Smooth muscle cell (in vitro differentiated cells): ENCODE measurements around the gene FOXI1. TPM values are rescaled to one million over a fixed set of nuclear protein-coding genes. Genes with fewer than 3 reads are reported as not detected.

ENCODE experiments used
- DNase-seq: peaks from one replicate; lab custom pipeline; 2025; ENCODE audit not compliant: unreplicated experiment; lab: John Stamatoyannopoulos, UW
- H2AFZ ChIP-seq: fragments of 200-600 bp; sonication (generic); 2 replicates; pipeline ENCODE4 v1.6.0; 2016; ENCODE audit warnings: antibody characterized with exemption, low read depth, mild to moderate bottlenecking
- H3F3A ChIP-seq: fragments of 200-600 bp; sonication (generic); 2 replicates; pipeline ENCODE4 v1.6.0; 2017; ENCODE audit warnings: antibody characterized with exemption, low read depth
- H3K27ac ChIP-seq: fragments of 200-600 bp; sonication (generic); 2 replicates; pipeline ENCODE4 v1.5.1; 2016; ENCODE audit warnings: low read depth, mild to moderate bottlenecking
- H3K27me3 ChIP-seq: fragments of 200-600 bp; sonication (generic); 2 replicates; pipeline ENCODE4 v1.6.1; 2016; ENCODE audit warnings: low read depth, mild to moderate bottlenecking
- H3K36me3 ChIP-seq: fragments of 200-600 bp; sonication (generic); 2 replicates; pipeline ENCODE4 v1.5.1; 2016; ENCODE audit warnings: low read depth
- H3K4me1 ChIP-seq: fragments of 200-600 bp; sonication (generic); 2 replicates; pipeline ENCODE4 v1.5.1; 2016; ENCODE audit warnings: low read depth
- H3K4me2 ChIP-seq: fragments of 200-600 bp; sonication (generic); 2 replicates; pipeline ENCODE4 v1.6.0; 2016; ENCODE audit warnings: mild to moderate bottlenecking
- H3K4me3 ChIP-seq: fragments of 200-600 bp; sonication (generic); 2 replicates; pipeline ENCODE4 v1.5.1; 2016; ENCODE audit warnings: mild to moderate bottlenecking
- H3K79me2 ChIP-seq: fragments of 200-600 bp; sonication (generic); 2 replicates; pipeline ENCODE4 v1.6.0; 2016; ENCODE audit warnings: low read depth, mild to moderate bottlenecking
- H3K9ac ChIP-seq: fragments of 200-600 bp; sonication (generic); 2 replicates; pipeline ENCODE4 v1.6.0; 2016; ENCODE audit warnings: low read depth
- H3K9me3 ChIP-seq: fragments of 200-600 bp; sonication (generic); replicated peaks from 2 replicates; pipeline ENCODE4 v1.5.1; 2016; ENCODE audit warnings: low read depth
- H4K20me1 ChIP-seq: fragments of 200-600 bp; sonication (generic); 2 replicates; pipeline ENCODE4 v1.6.0; 2016; ENCODE audit warnings: low read depth
- WGBS: methylation state at CpG from one replicate; pipeline ENCODE4 v1.1.7; 2016; ENCODE audit warnings: low lambda C conversion rate; 5-methylcytosine and 5-hydroxymethylcytosine counted together
- polyA plus RNA-seq: library from polyadenylated mRNA; unstranded; fragments of >200 nt; fragmentation: Nextera tagmentation; extraction: Ambion mirVana; gene quantifications from 2 replicates; pipeline ENCODE4 v1.2.1, GENCODE V29; 2016
- total RNA-seq: library from RNA; depleted of rRNA; stranded (reverse); fragments of >200 nt; gene quantifications from 2 replicates; pipeline ENCODE4 v1.2.3, GENCODE V29; 2014
- TF ChIP-seq, protein P1 (sequence below): fragments of 200-600 bp; sonication (generic); IDR thresholded peaks from 2 replicates; pipeline ENCODE4 v1.5.1; 2017; ENCODE audit warnings: borderline replicate concordance, mild to moderate bottlenecking, antibody characterized with exemption; ENCODE audit not compliant: insufficient read depth, poor library complexity, severe bottlenecking

Gene FOXI1
- total and polyA plus RNA-seq, 2 experiments from 2014 or later: not detected

DNA sequence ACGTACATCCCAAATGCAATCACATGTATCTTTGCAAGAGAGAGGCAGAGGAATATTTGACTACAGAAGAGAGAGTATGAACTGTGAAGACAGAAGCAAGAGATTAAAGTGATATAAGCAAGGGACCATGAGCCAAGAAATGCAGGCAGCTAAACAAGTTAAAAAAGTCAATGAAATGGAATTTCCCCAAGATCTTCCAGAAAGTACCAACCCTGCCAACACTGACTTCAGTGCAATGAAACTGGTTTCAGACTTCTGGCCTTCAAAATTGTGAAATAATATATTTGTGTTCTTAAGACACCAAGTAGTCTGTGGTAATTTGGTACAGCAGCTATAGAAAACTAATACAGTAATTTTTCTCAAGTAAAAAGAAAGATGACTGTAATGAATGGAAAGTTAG is 20.9 kb downstream of the FOXI1 start:
- Histone ChIP-seq H3K4me2 (no peak overlapping the region), H3K4me1 (no peaks in the 10 kb centered on the region), H3K79me2 (no peaks in the 10 kb centered on the region), H3K27me3 (no peaks in the 10 kb centered on the region), H3K9me3 (peaks cover 6% of the 10 kb centered on the region), H4K20me1 (no peaks in the 10 kb centered on the region), H3K27ac (no peak overlapping the region), H2AFZ (no peak overlapping the region), H3F3A (no peaks in the 10 kb centered on the region), H3K4me3 (no peak overlapping the region), H3K36me3 (no peaks in the 10 kb centered on the region), H3K9ac (no peak overlapping the region)
- WGBS: 81% methylated on average over 1 of the region's 1 CpG
- DNase-seq: no peak
- TF ChIP-seq, protein P1, sequence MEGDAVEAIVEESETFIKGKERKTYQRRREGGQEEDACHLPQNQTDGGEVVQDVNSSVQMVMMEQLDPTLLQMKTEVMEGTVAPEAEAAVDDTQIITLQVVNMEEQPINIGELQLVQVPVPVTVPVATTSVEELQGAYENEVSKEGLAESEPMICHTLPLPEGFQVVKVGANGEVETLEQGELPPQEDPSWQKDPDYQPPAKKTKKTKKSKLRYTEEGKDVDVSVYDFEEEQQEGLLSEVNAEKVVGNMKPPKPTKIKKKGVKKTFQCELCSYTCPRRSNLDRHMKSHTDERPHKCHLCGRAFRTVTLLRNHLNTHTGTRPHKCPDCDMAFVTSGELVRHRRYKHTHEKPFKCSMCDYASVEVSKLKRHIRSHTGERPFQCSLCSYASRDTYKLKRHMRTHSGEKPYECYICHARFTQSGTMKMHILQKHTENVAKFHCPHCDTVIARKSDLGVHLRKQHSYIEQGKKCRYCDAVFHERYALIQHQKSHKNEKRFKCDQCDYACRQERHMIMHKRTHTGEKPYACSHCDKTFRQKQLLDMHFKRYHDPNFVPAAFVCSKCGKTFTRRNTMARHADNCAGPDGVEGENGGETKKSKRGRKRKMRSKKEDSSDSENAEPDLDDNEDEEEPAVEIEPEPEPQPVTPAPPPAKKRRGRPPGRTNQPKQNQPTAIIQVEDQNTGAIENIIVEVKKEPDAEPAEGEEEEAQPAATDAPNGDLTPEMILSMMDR: no peak

DNA sequence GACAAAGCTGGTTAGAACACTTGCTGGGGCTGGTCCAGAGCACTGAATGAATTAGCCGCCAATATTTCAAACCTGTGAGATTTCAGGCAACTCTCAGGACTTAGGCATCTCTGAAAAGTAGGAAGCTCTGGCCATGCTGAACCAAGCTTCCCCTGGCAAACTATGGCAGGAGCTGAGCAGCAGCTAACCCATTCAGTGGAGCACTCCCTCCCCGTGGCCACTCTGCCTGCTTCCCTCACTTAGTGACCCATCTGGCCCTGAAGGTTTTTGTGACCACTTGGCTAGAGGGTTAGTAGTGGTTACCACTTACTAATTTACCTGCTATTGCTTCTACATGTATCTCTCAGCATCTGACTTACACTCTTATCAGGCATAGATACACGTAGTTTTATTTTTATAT is 25.5 kb downstream of the FOXI1 start:
- Histone ChIP-seq H3K36me3 (no peaks in the 10 kb centered on the region), H3K27ac (no peak overlapping the region), H4K20me1 (no peaks in the 10 kb centered on the region), H3K4me3 (no peak overlapping the region), H3K9me3 (peaks cover 4% of the 10 kb centered on the region), H3K27me3 (no peaks in the 10 kb centered on the region), H2AFZ (no peak overlapping the region), H3K79me2 (no peaks in the 10 kb centered on the region), H3K4me2 (no peak overlapping the region), H3K4me1 (peaks cover 9% of the 10 kb centered on the region), H3K9ac (no peak overlapping the region), H3F3A (no peaks in the 10 kb centered on the region)
- 93% methylated on average over 3 of the region's 3 CpGs for WGBS
- TF ChIP-seq, protein P1: no peak
- DNase-seq: no peak

DNA sequence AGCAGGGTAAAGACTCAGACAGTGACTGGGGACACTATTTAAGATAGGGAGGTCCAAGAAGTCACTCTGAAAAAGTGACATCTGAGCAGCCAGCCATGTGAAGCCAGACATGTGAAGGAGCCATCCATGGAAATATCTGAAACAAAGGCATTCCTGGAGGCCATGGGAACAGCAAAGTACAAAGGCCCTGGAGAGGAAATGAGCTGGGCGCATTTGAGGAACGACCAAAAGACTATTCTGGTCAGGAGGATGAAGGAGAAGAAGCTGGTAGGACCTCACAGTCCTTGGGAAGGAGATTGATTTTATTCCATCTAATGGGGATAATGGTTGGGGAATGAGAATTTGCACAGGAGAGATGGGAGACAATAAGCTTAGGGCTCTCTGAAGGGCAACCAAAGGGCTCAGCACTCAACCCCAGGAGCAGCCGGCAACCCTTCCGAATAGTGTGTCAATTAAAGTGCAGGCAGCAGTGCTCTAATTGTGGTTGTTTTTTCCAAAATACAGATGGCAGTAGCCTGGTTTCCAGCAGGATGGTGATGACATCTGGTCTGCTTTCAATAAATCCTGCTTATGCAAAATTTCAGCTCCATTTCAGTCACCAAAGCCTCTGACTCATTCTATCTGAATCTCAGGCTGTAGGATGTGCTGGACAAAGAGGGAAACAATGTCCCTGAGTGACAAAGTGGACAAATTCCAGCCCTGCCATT is 26.7 kb downstream of the FOXI1 start:
- Histone ChIP-seq H3K36me3 (no peaks in the 10 kb centered on the region), H3K4me3 (no peak overlapping the region), H3K27me3 (no peaks in the 10 kb centered on the region), H3K9me3 (no peaks in the 10 kb centered on the region), H3K4me1 (peaks cover 9% of the 10 kb centered on the region), H3F3A (no peaks in the 10 kb centered on the region), H3K79me2 (no peaks in the 10 kb centered on the region), H4K20me1 (no peaks in the 10 kb centered on the region), H3K9ac (no peak overlapping the region), H2AFZ (no peak overlapping the region), H3K4me2 (peak overlapping the region; percentile 20), H3K27ac (no peak overlapping the region)
- TF ChIP-seq, protein P1: no peak
- DNase-seq: no peak
- WGBS: 32% methylated on average over 4 of the region's 4 CpGs

DNA sequence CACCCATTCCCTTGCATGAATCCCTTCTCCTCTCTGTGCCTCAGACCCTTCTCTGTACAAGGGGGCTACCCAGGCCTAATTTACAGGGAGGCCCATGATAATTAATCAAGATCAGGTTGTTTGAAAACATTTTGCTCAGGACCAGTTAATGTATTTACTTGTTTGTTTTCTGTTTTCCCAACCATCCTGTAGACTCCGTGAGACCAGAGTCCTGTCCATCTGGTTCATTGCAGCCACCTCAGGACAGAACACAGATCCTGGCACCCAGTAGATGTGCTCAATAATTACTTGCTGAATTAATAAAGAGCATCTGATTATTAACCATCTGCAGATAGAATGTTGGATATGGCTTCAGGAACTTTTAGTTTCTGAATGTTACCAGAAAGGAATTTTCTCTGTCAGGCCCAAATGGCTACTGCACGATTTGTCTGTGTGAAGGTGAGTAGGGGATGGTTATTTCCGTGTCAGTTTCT is 27.3 kb downstream of the FOXI1 start:
- TF ChIP-seq, protein P1: no peak

More for the DNA sequence above, 27.3 kb downstream of the FOXI1 start:
- Histone ChIP-seq H2AFZ (no peak overlapping the region), H3K9ac (no peak overlapping the region), H3K4me1 (peaks cover 9% of the 10 kb centered on the region), H3K27me3 (no peaks in the 10 kb centered on the region), H3K4me2 (peak overlapping the region; percentile 2), H3K27ac (no peak overlapping the region), H3K4me3 (no peak overlapping the region), H3K36me3 (no peaks in the 10 kb centered on the region), H3K9me3 (no peaks in the 10 kb centered on the region), H3K79me2 (no peaks in the 10 kb centered on the region), H4K20me1 (no peaks in the 10 kb centered on the region), H3F3A (no peaks in the 10 kb centered on the region)
- DNase-seq: no peak
- WGBS: 58% methylated on average over 3 of the region's 3 CpGs
